Measurements from ENCODE around the gene HACD2.

DNA sequence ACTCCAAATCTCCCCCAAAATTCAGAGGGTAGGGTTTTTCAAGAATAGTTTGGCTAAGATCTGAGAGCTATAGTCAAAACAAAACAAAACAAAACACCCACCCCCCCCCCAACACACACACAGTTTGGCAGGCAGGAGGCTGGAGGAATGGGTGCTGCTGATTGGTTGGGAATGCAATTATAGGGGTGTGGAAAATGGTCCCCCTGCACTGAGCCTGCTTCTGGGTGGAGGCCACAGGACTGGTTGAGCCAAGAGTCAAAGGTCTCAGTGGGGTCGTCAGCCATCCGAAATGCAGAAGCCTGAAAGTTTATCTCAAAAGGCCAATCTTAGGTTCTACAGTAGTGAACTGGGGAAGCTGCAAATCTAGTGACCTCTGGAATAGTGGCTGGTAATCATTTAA is 2.5 kb upstream of the HACD2 start:
- TF ChIP-seq, protein P1, sequence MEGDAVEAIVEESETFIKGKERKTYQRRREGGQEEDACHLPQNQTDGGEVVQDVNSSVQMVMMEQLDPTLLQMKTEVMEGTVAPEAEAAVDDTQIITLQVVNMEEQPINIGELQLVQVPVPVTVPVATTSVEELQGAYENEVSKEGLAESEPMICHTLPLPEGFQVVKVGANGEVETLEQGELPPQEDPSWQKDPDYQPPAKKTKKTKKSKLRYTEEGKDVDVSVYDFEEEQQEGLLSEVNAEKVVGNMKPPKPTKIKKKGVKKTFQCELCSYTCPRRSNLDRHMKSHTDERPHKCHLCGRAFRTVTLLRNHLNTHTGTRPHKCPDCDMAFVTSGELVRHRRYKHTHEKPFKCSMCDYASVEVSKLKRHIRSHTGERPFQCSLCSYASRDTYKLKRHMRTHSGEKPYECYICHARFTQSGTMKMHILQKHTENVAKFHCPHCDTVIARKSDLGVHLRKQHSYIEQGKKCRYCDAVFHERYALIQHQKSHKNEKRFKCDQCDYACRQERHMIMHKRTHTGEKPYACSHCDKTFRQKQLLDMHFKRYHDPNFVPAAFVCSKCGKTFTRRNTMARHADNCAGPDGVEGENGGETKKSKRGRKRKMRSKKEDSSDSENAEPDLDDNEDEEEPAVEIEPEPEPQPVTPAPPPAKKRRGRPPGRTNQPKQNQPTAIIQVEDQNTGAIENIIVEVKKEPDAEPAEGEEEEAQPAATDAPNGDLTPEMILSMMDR (IDR thresholded peaks at IDR 0.05), result no peak
- no peak for TF ChIP-seq POLR2A (IDR thresholded peaks at IDR 0.05)

All from testis (tissue), 2 donors.